Cardiac atrium fibroblast (primary cell): ENCODE data around the gene RPGRIP1. TPM values are rescaled to one million over a fixed set of nuclear protein-coding genes. Genes with fewer than 3 reads are reported as not detected.

Experiments used
- total RNA-seq: library from RNA; depleted of rRNA; stranded (reverse); fragments of >200 nt; gene quantifications from 2 replicates; pipeline ENCODE4 v1.2.3, GENCODE V29; 2015

Gene RPGRIP1
- total RNA-seq, result not detected in 2 replicates

GRCh38 chr14:21279783-21280182 lies at the start of gene RPGRIP1:
TSS of gene RPGRIP1 (plus strand) at chr14:21280083. CDS start at chr14:21287977, 7,894 bp downstream.

GRCh38 chr14:21269252-21270046 lies 10.4 kb upstream of the RPGRIP1 start, which contains the start of gene HNRNPC:
TSS of gene HNRNPC (minus strand) at chr14:21269442. CDS start at chr14:21234193, 35,249 bp downstream.

Other genes with a start within 250 kb of the RPGRIP1 start
- not detected in 2 replicates for gene TPPP2, start 249.9 kb upstream of the RPGRIP1 start, total RNA-seq
- gene RNASE13, start 245.3 kb upstream of the RPGRIP1 start, total RNA-seq, result not detected in 2 replicates
- not detected in 2 replicates for gene RNASE7, start 237.7 kb upstream of the RPGRIP1 start, total RNA-seq
- gene RNASE8, start 222.3 kb upstream of the RPGRIP1 start, total RNA-seq, result not detected in 2 replicates
- 27.3 and 38.1 TPM in 2 replicates for gene ARHGEF40, start 209.8 kb upstream of the RPGRIP1 start, total RNA-seq
- gene ZNF219, start 181.4 kb upstream of the RPGRIP1 start, total RNA-seq, result 7.9 and 8.1 TPM in 2 replicates
- not detected in 2 replicates for gene TMEM253, start 179.0 kb upstream of the RPGRIP1 start, total RNA-seq
- not detected in 2 replicates for gene OR5AU1, start 124.0 kb upstream of the RPGRIP1 start, total RNA-seq
- 379 and 468 TPM in 2 replicates for gene HNRNPC, start 10.6 kb upstream of the RPGRIP1 start, total RNA-seq
- 37.5 and 42.0 TPM in 2 replicates for gene SUPT16H, start 103.9 kb downstream of the RPGRIP1 start, total RNA-seq
- 37.3 and 40.3 TPM in 2 replicates for gene CHD8, start 176.0 kb downstream of the RPGRIP1 start, total RNA-seq
- gene RAB2B, start 196.9 kb downstream of the RPGRIP1 start, total RNA-seq, result 19.0 and 29.4 TPM in 2 replicates
- 45.1 and 54.9 TPM in 2 replicates for gene TOX4, start 197.1 kb downstream of the RPGRIP1 start, total RNA-seq
- 35.6 and 39.7 TPM in 2 replicates for gene METTL3, start 231.3 kb downstream of the RPGRIP1 start, total RNA-seq
- gene SALL2, start 246.3 kb downstream of the RPGRIP1 start, total RNA-seq, result 4.7 and 11.0 TPM in 2 replicates